ENCODE measurements around the gene TMEM63A. TPM values are rescaled to one million over a fixed set of nuclear protein-coding genes. Genes with fewer than 3 reads are reported as not detected.
"Not testable (repeated sequence)": the region's sequence is repeated elsewhere in the genome, so short reads cannot be mapped to it uniquely, and the experiment has no call there.

TMEM63A gene
- 100 to 1,000 TPM; 108 to 196 TPM for total RNA-seq
- long read RNA-seq, full-length matches to known transcripts, result 14 of 116 reads
- long read RNA-seq, partial matches to known transcripts, result 81 of 116 reads
- long read RNA-seq, other reads (novel, unspliced or antisense), result 21 of 116 reads

DNA sequence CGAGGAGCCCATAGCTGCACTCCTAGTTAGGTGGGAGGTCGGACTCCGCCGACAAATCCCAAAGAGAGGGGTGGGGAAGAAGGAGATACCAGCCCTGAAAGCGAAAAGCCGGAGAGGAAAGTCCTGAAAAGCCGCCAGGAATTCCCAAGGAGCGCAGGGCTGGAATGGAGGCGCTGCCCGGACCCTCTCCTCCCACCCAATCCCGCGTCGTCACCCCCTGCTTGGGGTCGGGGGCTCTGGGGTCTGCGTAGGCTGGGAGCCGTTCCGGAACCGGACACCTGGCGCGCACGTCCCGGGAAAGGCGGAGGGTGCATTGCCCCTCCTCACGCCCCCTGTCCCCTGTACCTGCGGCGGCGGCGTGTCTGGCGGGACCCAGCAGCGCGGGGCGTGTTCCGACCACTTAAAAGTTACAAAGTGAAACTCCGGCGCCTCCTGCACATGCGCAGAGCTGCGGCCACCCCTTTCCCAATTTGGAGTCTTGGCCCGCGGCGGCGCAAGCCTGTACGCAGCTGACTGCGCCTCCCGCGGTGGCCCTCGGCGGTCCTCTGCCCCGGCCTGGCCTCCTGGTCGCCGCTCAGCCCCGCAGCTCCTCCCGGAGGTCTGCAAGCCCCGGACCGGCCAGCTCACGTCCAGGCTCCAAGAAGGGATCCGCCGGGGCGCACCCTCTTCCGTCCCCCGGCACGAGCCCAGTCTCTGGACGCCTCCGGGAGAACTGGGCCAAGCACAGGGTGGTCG lies at the start of gene TMEM63A:
TSS of gene TMEM63A (minus strand) at position 422 of the 735 bp plus-strand sequence. CDS start 4,800 bp downstream, outside the sequence.
- intact Hi-C loops (cut with DNase I, micrococcal nuclease), result no loop called here
- peak; percentile 91 to 97 for DNase-seq
- peak; percentile 58 for ATAC-seq

DNA sequence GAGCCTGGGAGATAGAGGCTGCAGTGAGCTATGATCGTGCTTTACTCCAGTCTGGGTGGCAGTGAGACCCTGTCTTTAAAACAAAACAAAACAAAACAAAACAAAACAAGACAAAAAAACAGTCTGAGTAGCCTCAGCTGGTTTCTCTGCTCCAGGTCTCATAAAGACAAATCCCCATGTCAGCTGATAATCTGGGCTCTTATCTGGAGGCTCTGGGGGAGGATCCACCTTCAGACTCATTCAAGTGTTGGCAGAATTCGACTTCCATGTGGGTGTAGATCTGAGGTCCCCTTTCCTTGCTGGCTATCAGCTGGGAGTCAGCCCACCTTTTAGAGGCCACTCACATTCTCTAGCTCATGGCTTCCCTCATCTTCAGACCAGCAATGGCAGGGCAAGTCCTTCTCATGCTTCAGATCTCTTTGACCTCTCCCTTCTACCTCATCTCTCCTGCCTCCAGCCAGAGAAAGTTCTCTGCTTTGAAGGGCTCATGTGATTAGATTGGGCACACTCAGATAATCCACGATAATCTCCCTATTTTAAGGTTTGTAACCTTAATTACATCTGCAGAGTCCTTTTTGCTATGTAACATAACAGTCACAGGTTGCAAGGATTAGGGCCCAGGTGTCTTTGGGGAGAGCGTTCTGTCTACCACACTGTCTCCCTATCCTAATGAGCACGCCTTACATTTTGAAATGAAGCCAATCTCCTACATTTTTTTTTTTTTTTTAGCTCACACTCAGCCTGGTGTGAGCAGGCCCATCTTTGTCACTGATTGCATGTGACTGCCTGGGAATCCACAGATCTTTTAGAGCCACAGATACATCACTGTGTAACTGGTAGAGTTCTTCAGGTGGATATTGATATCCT lies 49.3 kb upstream of the TMEM63A start:
- intact Hi-C loops (cut with DNase I, micrococcal nuclease), result no loop called here
- ATAC-seq, result no peak
- DNase-seq, result no peak

DNA sequence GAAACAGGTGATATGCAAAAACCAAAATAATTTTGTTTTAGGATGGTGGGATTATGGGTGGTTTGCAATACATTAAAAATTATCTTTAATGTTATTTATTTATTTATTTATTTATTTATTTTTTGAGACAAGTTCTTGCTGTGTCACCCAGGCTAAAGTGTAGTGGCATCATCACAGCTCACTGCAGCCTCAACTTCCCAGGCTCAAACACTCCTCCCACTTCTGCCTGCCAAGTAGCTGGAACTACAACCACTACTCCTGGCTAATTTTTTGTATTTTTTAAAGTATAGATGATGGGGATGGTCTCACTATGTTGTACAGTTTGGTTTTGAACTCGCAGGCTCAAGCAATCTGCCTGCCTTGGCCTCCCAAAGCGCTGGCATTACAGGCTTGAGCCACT lies 48.4 kb upstream of the TMEM63A start:
- no peak for ATAC-seq
- DNase-seq, result no peak
- intact Hi-C loops (cut with DNase I, micrococcal nuclease), result no loop called here

DNA sequence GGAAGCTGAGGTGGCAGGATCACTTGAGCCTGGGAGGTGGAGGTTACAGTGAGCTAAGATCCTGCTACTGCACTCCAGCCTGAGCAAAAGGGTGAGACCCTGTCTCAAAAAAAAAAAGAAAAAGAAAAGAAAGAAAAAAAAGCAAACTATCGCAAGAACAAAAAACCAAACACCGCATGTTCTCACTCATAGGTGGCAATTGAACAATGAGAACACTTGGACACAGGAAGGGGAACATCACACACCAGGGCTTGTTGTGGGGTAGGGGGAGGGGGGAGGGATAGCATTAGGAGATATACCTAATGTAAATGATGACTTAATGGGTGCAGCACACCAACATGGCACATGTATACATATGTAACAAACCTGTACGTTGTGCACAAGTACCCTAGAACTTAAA lies 47.3 kb upstream of the TMEM63A start:
- intact Hi-C loops (cut with DNase I, micrococcal nuclease); ATAC-seq; DNase-seq: not testable (repeated sequence)

DNA sequence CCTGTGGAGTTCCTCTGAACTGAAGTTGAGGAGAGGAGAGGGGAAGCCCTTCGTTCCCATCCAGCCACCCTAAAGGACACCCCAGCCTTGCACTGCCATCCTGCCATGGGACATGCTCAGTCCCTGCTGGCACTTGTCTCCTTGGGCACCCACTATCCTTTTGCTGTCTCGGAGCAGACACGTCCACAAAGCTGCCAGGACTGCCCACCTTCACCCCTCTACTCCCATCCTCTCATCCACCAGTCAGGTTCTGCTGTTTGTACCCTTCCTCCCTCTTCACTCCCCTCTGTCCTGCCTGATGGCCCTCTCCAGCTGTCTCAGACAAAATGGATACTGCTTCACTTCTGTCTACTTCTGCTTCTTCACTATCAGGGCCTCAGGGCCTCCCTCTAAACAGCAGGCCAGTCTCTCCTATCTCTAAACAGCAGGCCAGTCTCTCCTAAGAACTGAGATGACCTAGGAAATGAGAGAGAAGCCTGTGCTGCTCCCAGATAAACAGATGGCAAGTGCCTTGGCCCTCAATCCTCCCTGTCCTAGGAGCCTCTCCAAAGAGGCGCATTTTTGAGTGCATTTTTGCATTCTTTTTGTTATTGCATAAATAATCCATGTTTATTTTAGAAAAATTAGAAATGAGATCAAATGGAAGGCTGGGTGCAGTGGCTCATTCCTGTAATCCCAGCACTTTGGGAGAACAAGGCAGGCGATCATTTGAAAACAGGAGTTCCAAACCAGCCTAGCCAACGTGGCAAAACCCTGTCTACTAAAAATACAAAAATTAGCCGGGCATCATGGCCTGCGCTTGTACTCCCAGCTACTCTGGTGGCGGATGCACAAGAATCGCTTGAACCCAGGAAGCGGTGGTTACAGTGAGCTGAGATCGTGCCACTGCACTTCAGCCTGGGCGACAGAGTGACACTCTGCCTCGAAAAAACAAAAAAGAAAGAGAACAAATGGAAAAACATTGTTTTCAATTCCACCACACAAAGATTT lies 46.3 kb upstream of the TMEM63A start:
- no peak for ATAC-seq
- intact Hi-C loops (cut with DNase I, micrococcal nuclease), result no loop called here
- no peak for DNase-seq

- ATAC-seq (no peak), DNase-seq (no peak)
- intact Hi-C loops (cut with DNase I, micrococcal nuclease), result no loop called here
These were observed 44.5 kb upstream of the TMEM63A start for GRCh38 chr1:225926551-225927113.

DNA sequence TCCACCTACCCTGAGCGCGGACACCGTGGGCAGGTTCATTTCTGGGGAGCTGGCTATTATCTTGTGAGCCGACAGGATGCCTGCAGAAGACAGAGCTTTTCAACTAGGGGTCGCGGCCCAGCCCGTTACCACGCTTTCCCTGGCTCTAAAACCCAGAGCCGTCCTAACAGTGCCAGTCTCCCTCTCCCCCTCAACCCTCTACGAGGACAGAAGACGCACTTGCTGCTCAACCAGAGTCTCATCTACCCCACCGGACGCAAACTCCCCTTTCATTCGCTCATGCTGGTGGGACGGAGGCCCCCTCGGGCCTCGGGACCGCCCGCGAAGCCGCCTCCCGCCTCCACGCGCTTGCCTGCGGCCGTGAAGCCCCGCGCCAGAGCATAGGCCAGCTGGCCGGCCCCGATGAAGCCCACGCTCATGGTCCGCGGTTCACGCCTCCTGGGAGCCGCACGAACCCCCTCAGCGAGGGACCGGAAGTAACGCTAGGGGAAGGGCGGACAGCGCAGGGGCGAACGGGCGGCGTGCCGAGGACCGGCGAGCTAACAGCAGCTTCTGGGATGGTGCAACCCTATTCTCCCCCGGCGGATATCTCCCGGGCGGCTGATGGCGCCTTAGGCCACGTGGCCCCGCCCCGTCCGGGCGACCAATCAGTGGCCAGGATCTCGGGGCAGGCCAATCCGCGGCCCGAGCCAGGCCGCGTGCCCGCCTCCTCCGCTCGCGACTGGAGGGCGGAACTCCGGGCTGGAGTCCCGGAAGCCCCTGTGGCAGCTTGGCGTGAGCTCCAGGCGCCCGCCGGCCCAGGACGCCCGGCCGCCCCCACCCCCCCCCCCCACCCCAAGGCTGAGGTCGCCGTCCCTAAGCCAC lies 41.7 kb upstream of the TMEM63A start, which contains the start of gene PYCR2:
TSS of gene PYCR2 (minus strand) at position 559 of the 864 bp plus-strand sequence. CDS start at position 419, 140 bp downstream.
- intact Hi-C loops (cut with DNase I, micrococcal nuclease), result no loop called here
- ATAC-seq, result peak; percentile 97
- peak; percentile 94 to 96 for DNase-seq

DNA sequence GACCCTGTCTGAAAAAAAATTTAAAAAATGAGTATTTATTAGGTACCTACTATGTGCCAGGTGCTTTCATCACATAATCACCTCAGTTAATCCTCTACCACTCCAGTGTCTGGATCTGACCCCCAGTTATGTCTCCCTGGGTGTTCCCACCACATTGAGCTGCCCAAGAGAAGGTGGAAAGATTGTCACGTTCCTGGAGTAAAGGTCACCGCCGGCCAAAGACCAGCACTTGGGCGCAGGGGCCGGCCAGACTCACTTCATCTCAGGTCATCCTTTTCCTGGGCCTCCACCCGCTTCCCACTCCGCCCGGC lies 41.2 kb upstream of the TMEM63A start:
- peak; percentile 54 for ATAC-seq
- peak in 1 of 2 donors; percentile 49 for DNase-seq
- intact Hi-C loops (cut with DNase I, micrococcal nuclease), result no loop called here

DNA sequence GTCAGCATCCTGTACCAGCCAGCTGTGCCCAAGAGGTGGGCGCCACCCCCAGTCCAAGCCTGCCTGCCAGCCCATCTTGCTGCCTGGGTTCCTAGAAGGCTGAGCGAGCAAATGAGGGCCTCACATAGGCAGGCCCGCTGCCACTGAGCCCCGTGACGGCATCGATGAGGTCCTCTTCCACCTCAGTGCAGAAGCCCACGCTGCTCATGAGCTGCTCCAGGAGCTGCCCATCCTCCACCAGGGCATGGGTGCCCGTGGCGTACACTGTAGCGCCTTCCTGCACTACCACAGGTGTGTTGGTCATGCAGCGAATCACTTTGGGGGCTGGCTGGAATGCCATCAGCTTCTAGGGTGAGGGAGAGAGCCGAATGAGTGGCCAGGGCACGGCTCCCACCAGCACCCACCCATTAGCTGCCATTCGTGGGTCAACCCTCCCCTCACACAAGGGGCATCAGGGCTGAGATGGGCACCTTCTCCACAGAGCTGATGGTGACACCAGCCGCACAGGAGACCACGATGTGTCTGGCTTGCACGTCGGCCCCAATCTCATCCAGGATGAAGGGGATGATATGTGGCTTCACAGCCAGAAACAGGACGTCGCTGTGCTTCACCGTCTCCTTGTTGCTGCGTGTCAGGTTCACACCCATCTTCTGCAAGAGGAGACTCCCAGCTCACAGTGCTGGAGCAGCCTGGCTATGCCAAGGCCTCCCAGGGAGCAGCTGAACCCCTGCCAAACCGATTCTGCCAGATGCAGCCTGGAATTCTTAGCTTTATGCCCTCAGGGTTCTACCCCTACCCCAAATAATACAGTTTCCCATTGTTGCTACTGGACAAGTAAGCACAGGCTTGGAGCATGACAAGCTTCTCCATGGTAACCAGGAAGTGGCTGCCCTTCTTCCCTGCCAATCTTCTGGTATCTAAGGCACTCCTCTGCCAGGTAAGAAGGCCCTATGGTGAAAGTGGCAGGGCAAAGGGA lies 39.8 kb upstream of the TMEM63A start:
- intact Hi-C loops (cut with DNase I, micrococcal nuclease), result no loop called here
- DNase-seq, result no peak
- ATAC-seq, result peak; percentile 29

DNA sequence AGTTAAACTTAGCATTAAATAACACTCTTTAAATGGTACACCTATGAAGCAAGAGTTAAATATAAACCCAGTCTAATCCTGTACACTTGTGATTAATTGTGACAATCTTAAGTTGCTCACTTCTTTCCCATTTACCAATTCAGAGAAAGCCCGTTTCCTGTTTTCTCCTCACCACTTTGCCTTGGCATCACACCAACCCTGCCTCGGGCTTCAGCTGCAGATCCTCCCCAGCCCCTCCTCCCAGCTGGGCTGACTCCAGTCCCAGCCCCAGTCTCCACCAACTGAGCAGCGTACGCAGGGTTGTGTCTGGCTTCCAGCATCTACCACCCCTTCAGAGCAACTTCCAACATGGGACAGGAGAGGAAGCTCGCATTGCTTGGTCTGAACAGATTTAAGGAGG lies 37.7 kb upstream of the TMEM63A start:
- intact Hi-C loops (cut with DNase I, micrococcal nuclease), result loop anchor here in 1 of 2 donors (10.0 kb wide), 1 partner anchor 445 kb away; no protein-coding TSS in a partner anchor
- no peak for ATAC-seq
- peak; percentile 61 to 70 for DNase-seq

DNA sequence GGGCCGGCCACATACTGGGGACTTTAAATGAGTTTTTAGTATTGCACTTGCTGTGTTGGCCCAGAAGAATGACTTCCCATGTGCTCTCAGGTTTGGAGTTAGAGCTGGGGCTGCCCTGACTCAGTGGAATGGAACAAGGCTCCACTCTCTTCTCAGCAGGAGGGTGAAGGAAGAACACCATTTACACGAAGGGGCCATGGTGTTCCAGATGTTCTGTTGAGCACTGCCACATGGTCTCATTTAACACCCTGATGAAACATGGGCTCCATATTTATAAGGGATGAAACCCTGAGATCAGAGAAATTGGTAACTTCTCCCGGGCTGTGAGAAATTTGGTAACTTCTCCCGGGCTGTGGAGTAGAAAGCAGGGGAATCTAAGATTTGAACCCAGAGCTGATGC lies 36.1 kb upstream of the TMEM63A start:
- ATAC-seq, result no peak
- no peak for DNase-seq
- intact Hi-C loops (cut with DNase I, micrococcal nuclease), result loop anchor here in 1 of 2 donors (10.0 kb wide), 1 partner anchor 443 kb away; no protein-coding TSS in a partner anchor

DNA sequence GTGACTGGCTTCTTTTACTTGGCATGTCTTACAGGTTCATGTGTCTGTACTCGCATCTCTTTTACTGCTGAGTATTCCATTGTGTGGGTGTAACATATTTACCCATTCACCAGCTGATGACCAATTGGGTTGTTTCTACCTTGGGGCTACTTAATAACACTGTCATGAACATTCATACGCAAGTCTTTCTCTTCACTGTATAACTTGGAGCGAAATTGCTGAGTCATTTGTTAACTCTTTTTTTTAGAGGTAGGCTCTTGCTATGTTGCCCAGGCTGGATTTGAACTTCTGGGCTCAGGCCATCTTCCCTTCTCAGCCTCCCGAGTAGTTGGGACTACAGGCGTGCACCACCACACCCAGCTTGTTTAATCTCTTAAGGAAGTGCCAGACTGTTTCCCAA lies 35.4 kb upstream of the TMEM63A start:
- no peak for DNase-seq
- ATAC-seq, result no peak
- intact Hi-C loops (cut with DNase I, micrococcal nuclease), result loop anchor here in 1 of 2 donors (10.0 kb wide), 1 partner anchor 443 kb away; no protein-coding TSS in a partner anchor

DNA sequence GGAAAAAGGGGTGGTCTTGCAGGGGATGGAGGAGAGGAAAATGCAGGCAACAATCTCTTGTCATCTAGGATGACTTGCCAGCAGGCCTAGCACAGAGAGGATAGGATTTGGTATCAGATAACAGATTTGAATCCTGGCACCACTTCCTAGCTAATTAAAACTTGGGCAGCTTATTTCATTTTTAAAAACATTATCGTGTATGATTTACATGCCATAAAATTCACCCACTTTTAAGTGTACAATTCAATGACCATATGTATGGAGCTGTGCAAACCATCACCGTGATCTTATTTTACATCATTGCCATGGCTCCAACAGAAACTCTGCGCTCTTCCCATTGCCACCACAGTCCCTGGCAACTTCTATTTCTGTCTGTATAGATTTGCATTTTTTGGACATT lies 34.9 kb upstream of the TMEM63A start:
- ATAC-seq, result no peak
- intact Hi-C loops (cut with DNase I, micrococcal nuclease), result loop anchor here in 1 of 2 donors (10.0 kb wide), 1 partner anchor 442 kb away; no protein-coding TSS in a partner anchor

DNA sequence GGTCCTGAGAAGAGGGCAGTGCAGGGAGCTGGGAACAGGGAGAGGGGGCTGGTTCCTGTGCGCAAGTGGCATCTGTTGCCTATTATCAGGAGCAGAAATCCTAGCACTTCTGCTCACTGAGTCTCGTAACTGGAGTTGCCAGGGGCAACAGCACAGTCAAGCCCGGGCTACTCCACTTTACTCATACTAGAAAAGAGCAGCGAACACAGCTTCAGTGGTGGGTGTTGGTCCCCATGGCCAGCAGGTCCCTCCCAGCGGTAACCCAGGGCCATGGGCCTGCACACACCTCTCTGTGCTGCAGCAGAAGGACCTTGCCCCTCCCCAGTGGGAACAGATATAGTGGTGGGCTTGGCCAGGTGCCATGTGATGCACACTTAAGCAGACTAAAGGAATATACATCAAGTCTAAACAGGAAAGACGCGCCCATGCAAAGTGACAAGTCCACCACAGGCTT lies 33.4 kb upstream of the TMEM63A start:
- DNase-seq, result no peak
- intact Hi-C loops (cut with DNase I, micrococcal nuclease), result loop anchor here in 1 of 2 donors (10.0 kb wide), 1 partner anchor 441 kb away; no protein-coding TSS in a partner anchor

More for the DNA sequence above, 34.9 kb upstream of the TMEM63A start:
- no peak for DNase-seq

DNA sequence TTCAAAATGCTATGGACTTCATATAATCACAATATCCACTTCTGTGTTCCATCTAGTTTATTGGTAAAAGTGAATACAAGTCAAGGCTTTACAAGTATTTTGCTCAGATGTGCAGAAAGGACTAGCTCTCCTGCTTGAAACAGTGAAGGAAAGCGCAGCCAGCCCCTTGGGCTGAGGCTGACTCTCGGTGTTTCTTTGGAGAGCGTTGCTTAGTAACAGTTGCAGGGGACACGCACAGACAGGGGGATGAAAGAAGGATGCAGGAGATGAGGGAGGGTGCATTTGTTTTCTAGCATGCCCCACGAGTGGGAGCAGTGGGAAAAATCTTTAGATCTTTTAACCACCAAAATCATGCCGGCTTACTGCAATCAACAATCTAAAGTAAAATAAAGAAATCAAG lies 32.8 kb upstream of the TMEM63A start:
- ATAC-seq (no peak), DNase-seq (no peak)
- intact Hi-C loops (cut with DNase I, micrococcal nuclease), result loop anchor here in 1 of 2 donors (10.0 kb wide), 1 partner anchor 440 kb away; no protein-coding TSS in a partner anchor

More for the DNA sequence above, 33.4 kb upstream of the TMEM63A start:
- no peak for ATAC-seq

GRCh38 chr1:225914391-225914790 lies 32.2 kb upstream of the TMEM63A start:
- ATAC-seq, result no peak
- intact Hi-C loops (cut with DNase I, micrococcal nuclease), result loop anchor here in 1 of 2 donors (10.0 kb wide), 1 partner anchor 440 kb away; no protein-coding TSS in a partner anchor
- DNase-seq, result no peak
